ENCODE measurements around the gene GCDH.
A peak's percentile ranks its signal among the peaks of the same experiment; 100 is the strongest.
"Not testable (repeated sequence)": the region's sequence is repeated elsewhere in the genome, so short reads cannot be mapped to it uniquely, and the experiment has no call there.

GCDH gene

GRCh38 chr19:12907166-12907565 lies 16.2 kb downstream of the GCDH start:
- DNase-seq (ENCODE audit: low read depth) = no peak

DNA sequence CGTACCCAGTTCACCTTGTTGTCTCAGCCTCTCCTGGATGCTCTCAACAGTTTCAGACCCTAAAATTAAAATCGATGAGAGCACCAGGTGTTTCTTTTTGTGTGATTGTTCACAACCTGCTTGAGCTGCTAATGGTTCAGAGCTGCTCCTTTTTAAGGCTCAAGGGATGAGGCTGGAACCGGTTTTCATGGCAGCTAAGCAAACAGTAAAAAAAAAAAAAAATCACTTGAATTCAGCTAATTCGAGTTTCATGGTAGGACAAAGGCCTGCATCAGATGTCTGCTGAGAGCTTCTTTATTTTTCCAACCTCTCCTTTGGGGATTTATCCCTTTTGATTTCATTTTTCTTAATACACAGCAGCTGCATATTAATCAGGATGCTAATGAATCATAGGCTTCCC lies 21.6 kb downstream of the GCDH start:
- DNase-seq (ENCODE audit: low read depth) = no peak

DNA sequence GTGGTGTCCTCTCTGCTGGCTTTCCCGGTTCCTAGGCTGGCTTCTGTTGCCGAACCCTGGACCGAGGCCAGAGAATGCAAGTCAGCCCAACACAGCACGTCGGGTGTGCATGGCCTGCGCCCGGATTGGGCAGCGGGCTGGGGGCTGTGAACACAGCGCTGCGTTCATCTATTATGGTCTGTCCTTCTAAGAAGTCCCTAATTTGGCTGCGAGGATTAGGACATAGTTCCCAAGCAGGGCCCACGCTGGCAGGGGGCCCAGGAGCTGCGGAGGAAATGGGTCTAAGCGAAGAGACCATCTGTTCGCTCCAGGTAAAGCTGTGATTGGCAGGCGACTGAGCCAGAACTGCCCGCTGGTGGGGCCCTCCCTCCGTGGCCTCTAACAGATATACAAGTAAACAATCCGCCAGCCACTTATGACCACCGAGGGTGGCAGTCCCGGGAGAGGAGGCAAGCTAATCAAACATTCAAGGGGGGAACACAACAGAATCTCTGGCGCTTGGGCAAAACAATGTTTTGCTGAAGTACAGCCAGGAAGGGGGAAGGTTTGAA lies 22.1 kb downstream of the GCDH start:
- no peak for DNase-seq (ENCODE audit: low read depth)

DNA sequence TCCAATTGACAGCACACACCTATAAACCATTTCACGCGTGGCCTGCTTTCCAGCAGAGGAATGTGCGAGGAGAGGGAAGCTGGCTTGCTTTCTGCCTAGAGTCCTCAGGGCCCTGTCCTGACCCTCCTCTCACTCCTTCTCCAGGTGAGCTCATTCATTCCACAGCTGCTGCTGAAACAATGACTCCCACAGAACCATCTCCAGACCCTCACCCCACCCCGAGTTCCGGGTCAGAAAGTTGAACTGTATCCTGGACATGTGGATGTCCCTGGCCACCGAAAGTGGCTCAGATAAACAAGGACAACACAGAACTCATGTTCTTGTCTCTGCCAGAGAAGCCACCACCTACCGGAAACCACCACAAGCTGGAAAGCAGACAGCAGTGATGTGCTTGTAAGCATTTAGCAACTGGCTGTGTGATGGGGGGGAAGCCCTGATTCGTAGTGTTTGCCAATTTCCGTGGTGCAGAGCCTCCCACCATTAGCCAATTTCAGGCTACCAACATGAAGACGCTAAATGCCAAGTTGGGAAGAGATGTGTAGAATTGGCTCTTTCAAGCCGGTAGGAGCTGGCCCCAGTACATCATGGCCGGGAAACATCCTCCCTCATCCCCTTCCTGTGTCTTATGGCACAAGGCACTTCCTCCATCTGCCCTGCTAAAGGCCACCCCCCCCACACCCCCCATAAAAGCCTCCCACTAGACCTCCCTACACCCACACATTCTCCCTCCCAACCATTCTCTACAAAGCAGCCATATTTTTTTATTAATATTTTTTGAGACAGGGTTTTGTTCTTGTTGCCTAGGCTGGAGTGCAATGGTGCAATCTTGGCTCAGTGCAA lies 23.1 kb downstream of the GCDH start:
- DNase-seq (ENCODE audit: low read depth) = no peak

- DNase-seq (ENCODE audit: low read depth) = not testable (repeated sequence)
Observed at GRCh38 chr19:12915860-12916259, 24.9 kb downstream of the GCDH start.

- DNase-seq (ENCODE audit: low read depth) = no peak
Observed at GRCh38 chr19:12918253-12918652, 27.3 kb downstream of the GCDH start.

DNA sequence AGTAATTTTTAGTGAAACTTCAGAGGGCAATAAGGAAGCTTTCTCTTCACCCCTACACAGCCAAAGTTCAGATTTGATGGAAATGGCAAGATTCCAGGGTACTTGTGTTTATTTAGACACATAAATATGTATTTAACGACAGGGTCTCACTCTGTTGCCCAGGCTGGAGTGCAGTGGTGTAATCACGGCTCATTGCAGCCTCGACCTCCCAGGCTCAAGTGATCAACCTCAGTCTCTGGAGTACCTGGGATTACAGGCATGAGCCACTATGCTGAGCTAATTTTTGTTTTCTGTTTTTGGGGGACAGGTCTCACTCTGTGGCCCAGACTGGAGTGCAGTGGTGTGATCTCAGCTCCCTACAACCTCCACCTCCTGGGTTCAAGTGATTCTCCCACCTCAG lies 30.1 kb downstream of the GCDH start:
- DNase-seq (ENCODE audit: low read depth) = no peak

DNA sequence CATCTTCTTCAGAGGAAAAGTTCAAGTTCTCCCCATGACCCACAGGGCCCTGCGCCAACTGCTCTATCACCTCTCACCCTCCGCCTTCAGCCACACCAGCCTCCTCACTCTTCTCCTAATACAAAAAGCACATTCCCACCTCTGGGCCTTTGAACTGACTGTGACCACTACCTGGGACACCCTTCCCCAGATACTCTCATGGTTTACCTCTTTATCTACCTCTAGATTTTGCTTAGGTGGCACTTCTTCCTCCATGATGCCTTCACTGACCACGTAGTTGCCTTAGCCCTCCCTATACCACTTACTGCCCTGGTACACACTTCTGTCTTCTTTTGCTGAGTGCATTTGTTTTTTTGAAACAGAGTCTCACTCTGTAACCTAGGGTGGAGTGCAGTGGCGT lies 32.0 kb downstream of the GCDH start:
- no peak for DNase-seq (ENCODE audit: low read depth)

DNA sequence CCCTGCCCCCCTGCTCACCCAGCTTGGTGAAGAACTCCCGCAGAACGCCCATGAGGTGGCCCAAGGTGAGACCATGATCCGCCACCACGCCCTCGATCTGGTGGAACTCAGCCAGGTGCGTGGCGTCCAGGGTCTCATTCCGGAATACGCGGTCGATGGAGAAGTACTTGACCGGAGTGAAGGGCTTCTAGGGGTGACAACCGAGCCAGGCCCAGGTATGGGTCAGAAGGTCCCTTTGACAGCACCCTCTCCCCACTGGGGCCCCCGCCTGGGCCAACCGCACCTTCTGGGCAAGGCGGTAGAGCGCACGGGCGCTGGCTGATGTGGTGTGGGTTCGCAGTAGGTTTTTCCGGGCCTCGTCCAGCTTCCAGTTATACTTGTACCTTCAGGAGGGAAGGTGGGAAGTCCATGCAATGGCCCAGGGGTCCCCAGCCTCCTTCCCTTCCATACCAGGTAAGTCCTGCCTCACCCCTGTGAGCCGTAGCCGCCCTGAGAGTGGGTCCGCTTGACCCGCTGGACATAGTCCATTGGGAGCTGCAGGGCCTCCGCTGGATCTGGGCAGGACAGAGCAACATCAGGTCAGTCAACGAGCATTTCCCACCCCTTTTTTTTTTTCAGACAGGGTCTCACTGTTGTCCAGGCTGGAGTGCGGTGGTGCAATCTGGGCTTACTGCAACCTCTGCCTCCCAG lies 33.8 kb downstream of the GCDH start:
- no peak for DNase-seq (ENCODE audit: low read depth)

DNA sequence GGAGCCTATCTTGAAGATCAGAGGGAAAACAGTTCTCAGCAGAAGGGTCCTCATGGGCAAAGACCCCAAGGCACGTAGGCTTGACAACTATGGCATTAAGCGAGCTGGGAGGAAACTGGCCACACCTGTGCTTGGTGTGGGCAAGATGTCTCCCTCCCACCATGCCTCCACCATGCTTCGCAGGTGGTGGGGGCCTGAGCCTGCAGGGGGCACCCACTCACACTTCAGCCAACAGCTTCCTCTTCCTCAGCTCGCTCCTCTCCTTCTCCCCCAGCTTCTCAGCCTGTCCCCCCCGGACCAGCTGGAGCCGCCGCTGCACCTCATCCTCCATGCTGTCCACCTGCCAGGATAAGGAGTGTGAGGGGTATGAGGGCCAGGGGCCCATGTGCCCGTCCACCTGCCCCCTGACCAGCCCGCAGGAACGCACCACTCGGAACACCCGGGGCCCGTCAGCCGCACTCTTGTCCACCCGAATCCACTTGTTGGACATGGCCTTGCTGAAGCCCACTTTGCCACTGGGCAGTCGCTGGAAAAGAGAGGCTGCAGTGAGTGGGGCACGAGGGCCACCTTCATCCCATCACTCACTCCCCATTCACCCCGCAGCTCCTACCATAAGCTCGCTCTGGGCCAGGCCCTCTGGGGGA lies 39.2 kb downstream of the GCDH start:
- no peak for DNase-seq (ENCODE audit: low read depth)

GRCh38 chr19:12932392-12933286 lies 41.7 kb downstream of the GCDH start:
- DNase-seq (ENCODE audit: low read depth) = no peak

GRCh38 chr19:12933287-12934072 lies 42.5 kb downstream of the GCDH start, which contains the start of gene FARSA:
TSS of gene FARSA (minus strand) at chr19:12933711. CDS start at chr19:12933696, 15 bp downstream.
- DNase-seq (ENCODE audit: low read depth) = peak; percentile 72

GRCh38 chr19:12935071-12935470 lies 44.1 kb downstream of the GCDH start:
- DNase-seq (ENCODE audit: low read depth) = no peak

DNA sequence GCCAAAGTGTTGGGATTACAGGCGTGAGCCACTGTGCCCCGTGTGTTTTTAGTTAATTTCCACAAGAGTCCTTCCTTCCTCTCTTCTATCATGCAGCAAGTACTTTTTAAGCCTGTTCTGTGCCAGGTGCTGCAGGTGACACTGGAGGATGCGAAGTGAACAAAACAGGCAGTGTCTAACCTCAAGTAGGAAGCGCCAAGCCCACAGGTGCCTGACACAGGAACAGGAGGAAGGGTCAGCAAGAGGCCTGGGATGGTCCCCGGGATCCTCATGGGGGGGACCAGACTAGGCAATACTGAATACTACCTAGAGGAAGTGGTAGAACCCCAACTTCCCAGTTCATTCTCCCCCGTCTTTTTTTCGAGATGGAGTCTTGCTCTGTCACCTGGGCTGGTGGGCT lies 45.6 kb downstream of the GCDH start:
- DNase-seq (ENCODE audit: low read depth) = no peak

DNA sequence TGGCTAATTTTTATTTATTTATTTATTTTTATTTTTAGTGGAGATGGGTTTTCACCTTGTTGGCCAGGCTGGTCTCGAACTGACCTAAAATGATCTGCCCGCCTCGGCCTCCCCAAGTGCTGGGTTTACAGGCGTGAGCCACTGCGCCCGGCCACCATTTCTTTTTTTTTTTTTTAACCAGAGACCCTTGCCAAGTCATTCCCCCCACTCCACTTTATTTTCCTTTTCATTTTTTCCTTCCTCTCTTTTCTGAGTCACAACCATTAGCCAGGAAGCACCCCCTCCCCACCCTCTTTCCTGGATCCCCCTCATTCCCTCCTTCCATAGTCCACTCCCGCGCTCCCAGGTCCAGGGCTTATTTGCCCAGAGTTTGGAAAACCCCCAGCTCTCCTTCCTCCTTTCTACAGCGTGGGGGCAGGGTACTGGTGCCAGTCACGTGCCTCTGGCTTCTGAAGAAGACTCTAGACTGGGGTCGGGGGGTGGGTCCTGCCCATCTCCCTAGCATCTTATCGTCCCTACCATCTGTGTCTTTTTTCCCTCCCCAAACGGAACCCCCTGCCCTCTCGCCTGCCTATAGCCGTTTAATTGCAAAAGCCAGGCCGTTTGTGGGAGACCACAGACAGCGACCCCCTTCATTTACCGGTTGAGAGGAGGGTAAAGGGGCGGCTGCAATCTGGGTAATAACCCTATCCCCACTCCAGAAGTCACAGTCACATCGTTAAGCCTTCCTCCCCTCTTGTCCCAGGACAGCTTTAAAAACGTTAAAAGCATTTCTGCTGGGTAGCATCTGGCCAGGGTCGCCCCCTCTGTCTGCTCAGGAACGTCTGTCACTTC lies 46.4 kb downstream of the GCDH start:
- DNase-seq (ENCODE audit: low read depth) = no peak

DNA sequence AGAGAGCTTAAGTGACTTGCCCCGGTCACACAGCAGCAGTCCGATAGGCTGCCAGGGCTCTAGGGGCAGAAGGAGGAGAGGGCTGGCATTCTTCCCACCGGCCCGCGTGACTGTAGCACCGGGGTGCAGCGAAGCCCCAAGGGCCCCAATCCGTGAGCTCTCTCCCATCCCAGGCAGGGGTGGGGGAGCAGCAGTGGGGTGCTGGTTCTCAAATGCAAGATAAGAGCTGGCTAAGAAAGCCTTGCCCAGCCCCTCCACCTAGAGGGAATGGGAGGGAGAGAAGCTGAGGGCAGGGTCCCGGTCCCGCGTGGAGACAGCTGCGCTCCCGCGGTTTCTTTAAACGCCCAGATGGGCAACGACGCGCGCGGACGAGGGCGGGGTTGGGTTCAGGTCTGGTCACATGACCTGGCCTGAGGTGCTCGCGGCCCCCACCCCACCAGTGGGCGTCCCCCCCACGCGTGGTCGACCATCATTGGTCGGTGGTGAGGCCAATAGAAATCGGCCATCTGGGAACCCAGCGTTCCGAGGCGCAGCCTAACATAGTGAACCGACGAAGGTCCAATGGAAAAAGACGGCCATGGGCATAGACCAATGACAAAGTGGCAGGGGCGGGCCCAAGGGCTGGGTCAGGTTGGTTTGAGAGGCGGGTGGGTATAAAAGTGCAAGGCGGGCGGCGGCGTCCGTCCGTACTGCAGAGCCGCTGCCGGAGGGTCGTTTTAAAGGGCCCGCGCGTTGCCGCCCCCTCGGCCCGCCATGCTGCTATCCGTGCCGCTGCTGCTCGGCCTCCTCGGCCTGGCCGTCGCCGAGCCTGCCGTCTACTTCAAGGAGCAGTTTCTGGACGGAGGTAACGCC lies 47.2 kb downstream of the GCDH start, which contains the start of gene CALR:
Gene CALR, plus strand, starts transcription at position 683 of the 852 bp plus-strand sequence. Its CDS starts 71 bp downstream, at position 754.
- peak; percentile 98 for DNase-seq (ENCODE audit: low read depth)

DNA sequence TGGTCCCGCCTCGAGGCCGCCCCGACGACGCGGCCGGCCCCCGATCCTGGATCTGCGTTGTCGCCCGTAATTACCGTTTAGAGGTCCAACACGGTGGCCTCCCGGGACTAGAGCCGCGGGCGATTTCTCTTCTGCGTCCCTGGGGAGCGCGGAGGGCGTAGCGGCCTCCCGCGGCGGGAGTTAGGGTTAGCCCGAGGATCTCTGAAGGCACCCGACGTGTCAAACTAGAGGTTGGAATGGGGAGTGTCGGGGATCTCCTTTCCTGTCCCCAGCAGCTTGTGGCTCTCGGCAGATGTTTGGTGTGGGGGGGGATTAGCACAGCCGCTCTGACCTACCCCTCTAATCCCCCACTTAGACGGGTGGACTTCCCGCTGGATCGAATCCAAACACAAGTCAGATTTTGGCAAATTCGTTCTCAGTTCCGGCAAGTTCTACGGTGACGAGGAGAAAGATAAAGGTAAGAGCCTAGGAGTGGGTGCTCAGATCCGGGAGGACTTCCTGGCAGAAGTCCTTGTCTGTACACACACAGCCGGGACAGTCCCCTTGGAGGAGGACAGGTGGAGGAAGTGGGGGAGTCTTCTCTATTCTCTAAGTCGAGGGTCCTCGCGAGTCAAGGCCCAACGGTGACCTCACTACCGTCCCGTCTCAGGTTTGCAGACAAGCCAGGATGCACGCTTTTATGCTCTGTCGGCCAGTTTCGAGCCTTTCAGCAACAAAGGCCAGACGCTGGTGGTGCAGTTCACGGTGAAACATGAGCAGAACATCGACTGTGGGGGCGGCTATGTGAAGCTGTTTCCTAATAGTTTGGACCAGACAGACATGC lies 48.0 kb downstream of the GCDH start:
- DNase-seq (ENCODE audit: low read depth) = no peak

- no peak for DNase-seq (ENCODE audit: low read depth)
Observed at GRCh38 chr19:12939975-12940423, 49.0 kb downstream of the GCDH start.

All from stimulated activated CD8-positive, alpha-beta memory T cell treated with anti-CD3 and anti-CD28 coated beads, Interleukin-15, amount 100 ng/mL, for 24 hours (primary cell).